ENCODE results near the gene GNAS-AS1. TPM values are rescaled to one million over a fixed set of nuclear protein-coding genes. Genes with fewer than 3 reads are reported as not detected.

Gene GNAS-AS1
- total RNA-seq, 4 donors from 2014 or later: 0.19 TPM; not detected in 3

GRCh38 chr20:58874469-58874868 lies 23.8 kb upstream of the GNAS-AS1 start:
- H3K4me1 ChIP-seq: peaks cover 0 to 6% (median 0%) of the 10 kb centered on the region in 3 donors
- no peaks in the 10 kb centered on the region for H3K36me3 ChIP-seq
- H3K4me3 ChIP-seq: no peak overlapping the region
- no peak overlapping the region for H3K27ac ChIP-seq
- TF ChIP-seq POLR2AphosphoS5 (IDR thresholded peaks at IDR 0.05): no peak
- 80 to 89% methylated on average over 1 of the region's 1 CpG for WGBS, 2 donors (ENCODE audit: low coverage in 1 of 2)
- H3K27me3 ChIP-seq: no peaks in the 10 kb centered on the region
- no peak for ATAC-seq
- no peaks in the 10 kb centered on the region for H3K9me3 ChIP-seq

- WGBS, 2 donors (ENCODE audit: low coverage in 1 of 2): 67 to 78% methylated on average over 3 to 6 of the region's 8 CpGs
Measured at GRCh38 chr20:58871533-58872102, 20.9 kb upstream of the GNAS-AS1 start.

DNA sequence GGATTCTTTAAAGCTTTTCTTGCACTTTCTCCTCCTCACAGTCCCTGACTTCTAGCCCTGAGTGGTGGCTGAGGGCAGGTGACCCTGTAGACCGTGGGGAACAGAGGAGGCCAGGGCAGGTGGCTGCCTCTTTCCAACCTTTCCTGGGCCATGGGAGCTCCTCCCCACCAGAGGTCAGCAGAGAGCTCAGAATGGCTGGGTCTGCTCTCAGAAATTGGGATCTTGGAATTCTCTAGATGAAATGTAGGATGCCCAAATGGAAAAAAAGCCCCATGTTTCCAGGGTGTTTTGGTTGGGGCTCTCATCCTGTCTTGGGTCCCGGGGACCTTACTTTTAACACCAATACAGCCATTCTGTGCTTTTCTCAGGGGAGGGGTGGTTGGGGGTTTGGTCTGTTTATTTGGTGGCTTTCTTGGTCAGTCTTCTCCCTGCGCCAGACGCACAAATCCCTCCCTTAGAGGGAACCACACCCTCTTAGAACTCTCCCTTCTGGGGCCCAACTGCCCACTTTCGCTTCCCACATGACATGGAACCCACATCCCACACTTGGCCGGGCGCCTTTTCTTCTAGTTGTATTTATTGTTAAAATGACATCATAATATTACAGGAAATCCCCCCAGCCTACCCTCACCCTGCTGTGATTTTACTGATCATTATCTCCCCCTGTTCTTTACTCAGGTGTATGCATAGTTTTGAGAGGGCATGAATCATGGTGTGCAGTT lies 19.8 kb upstream of the GNAS-AS1 start:
- peak; percentile 74 for ATAC-seq
- H3K9me3 ChIP-seq: no peaks in the 10 kb centered on the region

More at GRCh38 chr20:58871533-58872102, 20.9 kb upstream of the GNAS-AS1 start:
- peaks cover 0 to 6% (median 0%) of the 10 kb centered on the region in 3 donors for H3K4me1 ChIP-seq
- no peaks in the 10 kb centered on the region for H3K9me3 ChIP-seq
- no peaks in the 10 kb centered on the region for H3K36me3 ChIP-seq
- H3K27ac ChIP-seq: no peak overlapping the region
- no peak for ATAC-seq
- TF ChIP-seq POLR2A (IDR thresholded peaks at IDR 0.05): no peak
- no peak for TF ChIP-seq CTCF (IDR thresholded peaks at IDR 0.05)
- no peak for TF ChIP-seq EP300 (IDR thresholded peaks at IDR 0.05)
- TF ChIP-seq POLR2AphosphoS5 (IDR thresholded peaks at IDR 0.05): no peak
- H3K27me3 ChIP-seq: peaks cover 7% of the 10 kb centered on the region
- H3K4me3 ChIP-seq: no peak overlapping the region

DNA sequence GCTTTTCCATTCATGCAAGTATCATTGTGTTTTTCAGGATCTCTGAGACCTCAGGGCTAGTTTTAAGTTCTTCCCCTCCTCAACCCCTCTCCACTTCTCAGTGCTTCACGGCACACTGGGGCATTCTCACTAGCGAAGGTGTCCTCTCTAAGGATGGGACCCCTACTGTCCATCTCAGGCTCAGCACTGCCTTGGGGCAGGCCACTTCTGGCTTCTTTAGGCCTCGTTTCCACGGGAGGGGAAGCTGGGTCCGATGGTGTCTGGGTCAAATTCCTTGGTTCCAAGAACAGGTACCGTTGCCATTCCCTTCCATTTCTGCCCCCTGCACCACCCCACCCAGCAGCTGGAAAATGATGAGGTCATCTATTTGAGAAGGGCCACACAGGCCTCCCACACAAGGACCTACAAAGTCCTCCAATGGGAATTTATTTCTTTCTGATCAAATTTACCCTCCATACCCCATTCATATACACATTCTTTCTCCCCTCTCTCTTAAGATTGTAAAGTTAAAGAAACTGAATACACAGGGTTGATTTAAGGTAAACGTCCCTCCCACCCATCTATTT lies 19.0 kb upstream of the GNAS-AS1 start:
- peaks cover 0 to 6% (median 0%) of the 10 kb centered on the region in 3 donors for H3K4me1 ChIP-seq
- WGBS, 2 donors (ENCODE audit: low coverage in 1 of 2): 55 to 75% methylated on average over 2 to 6 of the region's 7 CpGs
- no peak overlapping the region for H3K27ac ChIP-seq
- peaks cover 7% of the 10 kb centered on the region for H3K27me3 ChIP-seq
- no peak for ATAC-seq
- TF ChIP-seq EP300 (IDR thresholded peaks at IDR 0.05) (no peak), CTCF (IDR thresholded peaks at IDR 0.05) (no peak), POLR2AphosphoS5 (IDR thresholded peaks at IDR 0.05) (no peak), POLR2A (IDR thresholded peaks at IDR 0.05) (no peak)
- H3K4me3 ChIP-seq: no peak overlapping the region
- no peaks in the 10 kb centered on the region for H3K9me3 ChIP-seq
- H3K36me3 ChIP-seq: no peaks in the 10 kb centered on the region

More for the DNA sequence above, 19.8 kb upstream of the GNAS-AS1 start:
- no peak overlapping the region for H3K4me3 ChIP-seq
- no peak overlapping the region for H3K27ac ChIP-seq
- 48% methylated on average over 6 to 7 of the region's 7 CpGs for WGBS, 2 donors (ENCODE audit: low coverage in 1 of 2)
- no peaks in the 10 kb centered on the region for H3K36me3 ChIP-seq
- TF ChIP-seq POLR2A (IDR thresholded peaks at IDR 0.05) (no peak), CTCF (IDR thresholded peaks at IDR 0.05) (peak; percentile 79 to 94 (median 84)), POLR2AphosphoS5 (IDR thresholded peaks at IDR 0.05) (no peak)
- H3K4me1 ChIP-seq: peaks cover 0 to 6% (median 0%) of the 10 kb centered on the region in 3 donors
- H3K27me3 ChIP-seq: peaks cover 7% of the 10 kb centered on the region

DNA sequence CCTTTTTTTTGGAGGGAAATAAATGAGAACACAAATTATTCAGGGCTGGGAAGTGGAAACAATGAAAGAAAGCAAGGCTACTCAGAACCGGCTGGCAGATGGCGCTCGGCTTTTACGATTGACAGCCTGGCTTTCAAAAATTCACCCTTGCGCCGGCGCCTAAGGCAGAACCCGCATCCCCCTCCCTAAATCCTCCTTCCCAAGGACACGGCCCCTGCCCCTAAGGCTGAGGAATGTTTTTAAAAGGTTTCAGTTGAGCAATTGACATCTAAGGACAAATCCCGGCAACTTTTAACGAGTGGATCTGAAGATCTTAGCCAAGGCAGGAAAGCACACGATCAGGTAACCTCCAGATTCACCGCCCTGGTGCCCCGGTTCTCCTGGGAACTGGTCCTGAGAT lies 18.1 kb upstream of the GNAS-AS1 start:
- no peak for TF ChIP-seq CTCF (IDR thresholded peaks at IDR 0.05)
- TF ChIP-seq POLR2A (IDR thresholded peaks at IDR 0.05): no peak
- TF ChIP-seq POLR2AphosphoS5 (IDR thresholded peaks at IDR 0.05): no peak
- TF ChIP-seq EP300 (IDR thresholded peaks at IDR 0.05): no peak
- Histone ChIP-seq H3K27ac (no peak overlapping the region), H3K36me3 (no peaks in the 10 kb centered on the region), H3K4me3 (no peak overlapping the region), H3K27me3 (peaks cover 7% of the 10 kb centered on the region), H3K4me1 (peaks cover 0 to 6% (median 0%) of the 10 kb centered on the region in 3 donors), H3K9me3 (no peaks in the 10 kb centered on the region)
- 49 to 53% methylated on average over 8 to 12 of the region's 14 CpGs for WGBS, 2 donors (ENCODE audit: low coverage in 1 of 2)
- ATAC-seq: no peak
